ENCODE measurements around the gene NAGS. TPM values are rescaled to one million over a fixed set of nuclear protein-coding genes. Genes with fewer than 3 reads are reported as not detected.
"Not testable (repeated sequence)": the region's sequence is repeated elsewhere in the genome, so short reads cannot be mapped to it uniquely, and the experiment has no call there.

Gene NAGS
- total RNA-seq, 1 donor from 2014 or later = 2.2 TPM

- DNase-seq (ENCODE audit: low spot score) = no peak
Observed at GRCh38 chr17:44039829-44040635, 35.6 kb downstream of the NAGS start.

GRCh38 chr17:44043272-44043696 lies 38.9 kb downstream of the NAGS start:
- no peak for DNase-seq (ENCODE audit: low spot score)

- DNase-seq (ENCODE audit: low spot score) = no peak
Observed at GRCh38 chr17:44044071-44044470, 39.6 kb downstream of the NAGS start.

- DNase-seq (ENCODE audit: low spot score) = no peak
Observed at GRCh38 chr17:44045486-44045885, 41.1 kb downstream of the NAGS start.

- DNase-seq (ENCODE audit: low spot score) = not testable (repeated sequence)
Observed at GRCh38 chr17:44046893-44047292, 42.5 kb downstream of the NAGS start.

- no peak for DNase-seq (ENCODE audit: low spot score)
Observed at GRCh38 chr17:44049294-44050060, 45.1 kb downstream of the NAGS start.

- no peak for DNase-seq (ENCODE audit: low spot score)
Observed at GRCh38 chr17:44053125-44053872, 48.9 kb downstream of the NAGS start.

Other genes with a start within 250 kb of the NAGS start
- not detected for gene SOST, start 245.8 kb upstream of the NAGS start, total RNA-seq
- gene DUSP3, start 225.6 kb upstream of the NAGS start, total RNA-seq = 91.9 TPM
- not detected for gene CFAP97D1, start 224.2 kb upstream of the NAGS start, total RNA-seq
- 11.8 TPM for gene MPP3, start 171.5 kb upstream of the NAGS start, total RNA-seq
- 1.4 TPM for gene CD300LG, start 157.4 kb upstream of the NAGS start, total RNA-seq
- 9.8 TPM for gene MPP2, start 97.1 kb upstream of the NAGS start, total RNA-seq
- gene PPY, start 62.1 kb upstream of the NAGS start, total RNA-seq = not detected
- gene PYY, start 50.7 kb upstream of the NAGS start, total RNA-seq = not detected
- 20.3 TPM for gene TMEM101, start 10.3 kb downstream of the NAGS start, total RNA-seq
- 62.5 TPM for gene LSM12, start 62.0 kb downstream of the NAGS start, total RNA-seq
- gene G6PC3, start 66.1 kb downstream of the NAGS start, total RNA-seq = 76.2 TPM
- 36.3 TPM for gene HDAC5, start 119.0 kb downstream of the NAGS start, total RNA-seq
- 1.3 TPM for gene HROB, start 137.3 kb downstream of the NAGS start, total RNA-seq
- 0.36 TPM for gene ASB16, start 166.1 kb downstream of the NAGS start, total RNA-seq
- gene TMUB2, start 182.3 kb downstream of the NAGS start, total RNA-seq = 41.4 TPM
- 66.7 TPM for gene ATXN7L3, start 195.3 kb downstream of the NAGS start, total RNA-seq
- gene UBTF, start 215.1 kb downstream of the NAGS start, total RNA-seq = 108 TPM

Measured in ureter (tissue), 1 donor.